ENCODE data around the gene SEPTIN3.
"Not testable (repeated sequence)": the region's sequence is repeated elsewhere in the genome, so short reads cannot be mapped to it uniquely, and the experiment has no call there.

Gene SEPTIN3

GRCh38 chr22:41940832-41941765 is 28.1 kb upstream of the SEPTIN3 start:
- peak; percentile 70 for DNase-seq (ENCODE audit: low read depth, low spot score)

- DNase-seq (ENCODE audit: low read depth, low spot score) = no peak
These were observed 25.5 kb upstream of the SEPTIN3 start for GRCh38 chr22:41943661-41944209.

- peak; percentile 79 for DNase-seq (ENCODE audit: low read depth, low spot score)
These were observed 22.4 kb upstream of the SEPTIN3 start, which contains the start of gene CENPM for GRCh38 chr22:41946629-41947423. TSS of gene CENPM (minus strand) at chr22:41947152. CDS start at chr22:41947076, 76 bp downstream.

DNA sequence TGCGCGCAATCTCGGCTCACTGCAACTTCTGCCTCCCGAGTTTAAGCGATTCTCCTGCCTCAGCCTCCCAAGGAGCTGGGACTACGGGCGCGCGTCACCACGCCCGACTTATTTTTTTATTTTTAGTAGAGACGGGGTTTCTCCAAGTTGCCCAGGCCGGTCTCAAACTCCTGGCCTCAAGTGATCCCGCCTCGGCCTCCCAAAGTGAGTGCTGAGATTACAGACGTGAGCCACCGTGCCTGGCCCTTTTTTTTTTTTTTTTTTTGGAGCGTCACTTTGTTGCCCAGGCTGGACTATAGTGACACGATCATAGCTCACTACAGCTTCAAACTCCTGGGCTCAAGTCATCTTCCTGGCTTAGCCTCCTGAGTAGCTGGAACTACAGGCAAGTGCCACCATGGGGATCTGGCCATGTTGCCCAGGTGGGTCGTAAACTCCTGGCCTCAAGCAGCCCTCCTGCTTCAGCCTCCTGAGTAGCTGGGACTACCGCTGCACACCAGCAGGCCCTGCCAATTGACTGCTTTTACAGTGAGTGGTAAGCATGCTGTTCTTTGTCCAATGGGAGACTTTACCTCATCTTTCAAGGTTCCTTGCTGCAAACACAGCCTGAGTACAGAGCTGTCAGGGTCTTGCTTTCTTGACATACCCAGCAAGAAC is 21.7 kb upstream of the SEPTIN3 start:
- no peak for DNase-seq (ENCODE audit: low read depth, low spot score)

GRCh38 chr22:41948142-41948541 is 21.1 kb upstream of the SEPTIN3 start:
- DNase-seq (ENCODE audit: low read depth, low spot score) = no peak

DNA sequence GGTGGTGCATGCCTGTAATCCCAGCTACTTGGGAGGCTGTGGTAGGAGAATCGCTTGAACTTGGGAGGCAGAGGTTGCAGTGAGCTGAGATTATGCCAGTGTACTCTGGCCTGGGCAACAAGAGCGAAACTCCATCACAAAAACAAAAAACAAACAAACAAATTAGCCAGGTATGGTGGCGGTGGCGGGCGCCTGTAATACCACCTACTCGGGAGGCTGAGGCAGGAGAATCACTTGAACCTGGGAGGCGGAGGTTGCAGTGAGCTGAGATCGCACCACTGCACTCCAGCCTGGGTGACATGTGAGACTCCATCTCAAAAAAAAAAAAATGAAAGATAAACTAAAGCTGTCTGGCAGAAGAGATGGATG is 20.3 kb upstream of the SEPTIN3 start:
- not testable (repeated sequence) for DNase-seq (ENCODE audit: low read depth, low spot score)

- no peak for DNase-seq (ENCODE audit: low read depth, low spot score)
These were observed 19.8 kb upstream of the SEPTIN3 start for GRCh38 chr22:41949297-41949965.

- no peak for DNase-seq (ENCODE audit: low read depth, low spot score)
These were observed 17.3 kb upstream of the SEPTIN3 start, which contains the start of gene SMIM45 for GRCh38 chr22:41951898-41952474. TSS of gene SMIM45 (plus strand) at chr22:41952150.

GRCh38 chr22:41952713-41953112 is 16.5 kb upstream of the SEPTIN3 start:
- no peak for DNase-seq (ENCODE audit: low read depth, low spot score)

DNA sequence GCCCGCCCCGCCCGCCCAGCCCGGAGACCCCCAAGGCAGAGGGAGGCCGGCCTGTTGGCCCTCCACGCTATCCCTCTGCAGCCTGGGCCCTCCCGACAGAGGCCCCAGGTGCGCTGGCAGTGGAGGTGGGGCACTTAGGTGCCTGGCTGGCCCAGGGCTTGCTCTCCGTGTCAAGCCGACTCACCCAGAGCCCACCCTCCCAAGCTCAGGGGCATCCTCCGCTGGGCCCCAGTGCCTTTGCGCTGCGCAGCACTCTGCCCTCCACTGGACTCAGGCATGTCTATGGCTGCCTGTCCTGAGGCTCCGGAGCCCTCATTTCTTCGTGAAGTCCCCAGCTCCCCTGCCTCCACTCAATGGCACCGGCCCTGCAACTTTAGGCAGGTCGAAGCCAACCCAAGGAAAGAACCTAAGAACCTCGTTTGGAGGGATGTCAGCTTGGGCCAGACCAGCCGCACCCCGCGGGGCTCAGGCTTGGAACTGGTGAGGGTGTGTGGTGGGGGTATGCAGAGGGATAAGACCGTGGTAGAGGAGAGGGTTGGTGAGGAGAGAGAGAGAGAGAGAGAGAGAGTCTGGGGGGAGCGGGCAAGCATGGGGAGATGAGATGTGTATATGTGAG is 11.2 kb upstream of the SEPTIN3 start:
- no peak for DNase-seq (ENCODE audit: low read depth, low spot score)

DNA sequence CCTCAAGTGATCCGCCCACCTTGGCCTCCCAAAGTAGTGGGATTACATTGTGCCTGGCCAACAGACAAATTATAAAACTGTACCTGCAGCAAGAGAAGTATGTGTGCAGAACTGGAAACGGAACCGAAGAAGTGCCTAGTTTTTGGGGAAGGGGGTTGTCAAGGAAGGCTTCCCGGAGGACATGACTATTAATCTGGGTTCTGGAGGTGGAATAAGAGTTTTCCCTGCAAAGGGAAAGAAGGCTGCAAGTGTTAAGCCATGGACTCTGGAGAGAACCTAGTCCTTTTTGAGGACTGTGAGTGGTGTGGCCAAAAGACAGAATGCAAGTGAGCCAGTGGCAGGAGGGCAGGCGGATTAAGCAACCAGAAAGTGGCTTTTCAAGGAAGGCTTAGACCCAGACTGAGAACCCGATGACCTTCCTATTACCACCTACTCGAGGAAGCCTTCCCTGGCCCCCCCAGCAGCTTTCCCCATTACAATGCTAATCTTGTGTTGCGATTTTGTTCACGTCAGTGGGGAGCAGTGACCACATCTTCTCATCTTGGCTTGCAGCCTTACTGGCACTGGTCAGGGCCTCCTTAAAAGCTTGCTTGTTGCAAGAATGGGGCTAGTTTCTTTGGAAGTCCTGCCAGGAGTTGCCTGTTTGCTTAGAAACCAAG is 5.7 kb upstream of the SEPTIN3 start:
- no peak for DNase-seq (ENCODE audit: low read depth, low spot score)

- DNase-seq (ENCODE audit: low read depth, low spot score) = no peak
These were observed 5.1 kb upstream of the SEPTIN3 start for GRCh38 chr22:41964112-41964491.

DNA sequence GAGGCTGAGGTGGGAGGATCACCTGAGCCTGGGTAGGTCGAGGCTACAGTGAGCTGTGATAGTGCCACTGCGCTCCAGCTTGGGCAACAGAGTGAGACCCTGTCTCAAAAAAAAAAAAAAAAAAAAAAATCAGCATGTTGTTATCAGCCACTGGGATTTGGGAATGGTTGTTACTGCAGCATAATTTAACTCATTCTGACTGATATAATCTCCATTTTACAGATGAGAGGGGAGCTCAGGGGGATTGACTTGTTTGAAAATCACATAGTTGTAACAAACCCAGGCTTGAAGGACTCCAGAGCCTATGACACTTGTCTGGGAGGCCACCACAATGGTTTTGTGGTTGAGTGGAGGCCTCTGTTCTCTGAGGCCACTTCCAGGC is 3.0 kb upstream of the SEPTIN3 start:
- DNase-seq (ENCODE audit: low read depth, low spot score) = no peak

DNA sequence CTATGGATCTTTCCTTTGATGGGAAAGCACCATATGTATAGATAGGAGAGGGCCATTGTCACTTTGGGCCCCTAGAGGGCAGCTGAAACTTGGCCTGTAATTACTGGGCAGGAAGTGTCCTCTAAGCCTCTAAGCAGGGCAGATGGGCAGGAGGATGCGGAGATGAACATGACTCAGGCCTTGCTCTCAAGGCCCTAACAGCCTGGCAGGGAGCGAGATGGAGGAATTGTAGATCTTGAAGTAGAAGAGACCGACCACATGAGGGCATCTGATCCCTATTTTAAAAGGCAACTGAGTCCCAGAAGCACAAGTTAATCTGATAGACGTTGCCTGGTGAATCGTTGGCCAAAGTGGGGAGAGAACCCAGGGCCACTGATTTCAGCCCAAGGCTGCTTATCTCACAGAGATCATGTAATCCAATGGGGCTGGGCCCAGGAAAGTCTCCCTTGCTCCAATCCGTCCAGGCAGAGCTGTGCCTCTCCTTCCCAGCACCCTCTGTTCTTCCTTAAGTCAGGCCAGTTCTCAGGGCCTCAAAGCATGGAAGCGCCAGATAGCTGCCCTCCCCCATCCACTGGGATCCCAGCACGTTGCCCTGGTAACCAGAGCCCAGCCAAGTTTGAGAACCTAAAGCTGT is 2.5 kb upstream of the SEPTIN3 start:
- no peak for DNase-seq (ENCODE audit: low read depth, low spot score)

GRCh38 chr22:41968601-41969000 is 642 bp upstream of the SEPTIN3 start:
- DNase-seq (ENCODE audit: low read depth, low spot score) = no peak

- DNase-seq (ENCODE audit: low read depth, low spot score) = no peak
These were observed 1.4 kb downstream of the SEPTIN3 start for GRCh38 chr22:41970601-41971000.

- DNase-seq (ENCODE audit: low read depth, low spot score) = no peak
These were observed 2.2 kb downstream of the SEPTIN3 start for GRCh38 chr22:41971431-41971830.

GRCh38 chr22:41974691-41975290 is 5.5 kb downstream of the SEPTIN3 start:
- DNase-seq (ENCODE audit: low read depth, low spot score) = no peak

All from activated naive CD8-positive, alpha-beta T cell treated with anti-CD3 and anti-CD28 coated beads, Interleukin-2, amount 50 U/mL, for 16 hours (primary cell).